Cardiac ventricle fibroblast (primary cell): ENCODE data around the gene STH. TPM values are rescaled to one million over a fixed set of nuclear protein-coding genes. Genes with fewer than 3 reads are reported as not detected.

Experiments
- total RNA-seq: library from RNA; depleted of rRNA; stranded (reverse); fragments of >200 nt; gene quantifications from 2 replicates; pipeline ENCODE4 v1.2.3, GENCODE V29; 2015

Gene STH
- total RNA-seq, result not detected in 2 replicates

GRCh38 chr17:45998987-45999899 lies at the start of gene STH:
TSS of gene STH (plus strand) at chr17:45999250. CDS start at chr17:45999280, 30 bp downstream.

Other genes with a start within 250 kb of the STH start
- not detected in 2 replicates for gene CRHR1, start 214.9 kb upstream of the STH start, total RNA-seq
- not detected in 2 replicates for gene SPPL2C, start 154.4 kb upstream of the STH start, total RNA-seq
- gene MAPT, start 104.7 kb upstream of the STH start, total RNA-seq, result 0.56 and 2.8 TPM in 2 replicates
- 46.5 and 49.6 TPM in 2 replicates for gene KANSL1, start 194.2 kb downstream of the STH start, total RNA-seq